ENCODE data around the gene PLK3. TPM values are rescaled to one million over a fixed set of nuclear protein-coding genes. Genes with fewer than 3 reads are reported as not detected.
A peak's percentile ranks its signal among the peaks of the same experiment; 100 is the strongest.

Gene PLK3
- total RNA-seq, 1 experiment from 2014 or later: 3.2 TPM

DNA sequence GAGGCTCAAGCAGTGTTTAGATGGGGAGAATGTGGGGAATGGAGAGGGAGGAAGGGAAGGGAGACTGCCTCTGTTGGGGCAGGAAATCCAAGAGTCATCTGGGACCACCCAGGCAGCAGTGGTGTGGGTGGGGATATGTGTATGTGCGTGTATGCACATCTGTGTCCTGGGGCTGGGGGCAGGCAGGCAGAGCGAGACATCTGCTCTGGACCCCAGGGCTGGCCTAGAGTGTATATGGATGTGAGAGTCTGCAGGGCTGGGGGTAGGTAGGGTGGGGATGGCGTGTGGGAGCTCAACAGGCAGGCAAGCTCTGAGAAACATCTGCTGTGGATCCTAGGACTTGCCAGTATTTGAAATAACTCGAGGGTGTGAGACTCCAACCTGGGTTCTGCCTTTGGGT is 39.4 kb downstream of the PLK3 start:
- no peaks in the 10 kb centered on the region for H3K4me1 ChIP-seq

DNA sequence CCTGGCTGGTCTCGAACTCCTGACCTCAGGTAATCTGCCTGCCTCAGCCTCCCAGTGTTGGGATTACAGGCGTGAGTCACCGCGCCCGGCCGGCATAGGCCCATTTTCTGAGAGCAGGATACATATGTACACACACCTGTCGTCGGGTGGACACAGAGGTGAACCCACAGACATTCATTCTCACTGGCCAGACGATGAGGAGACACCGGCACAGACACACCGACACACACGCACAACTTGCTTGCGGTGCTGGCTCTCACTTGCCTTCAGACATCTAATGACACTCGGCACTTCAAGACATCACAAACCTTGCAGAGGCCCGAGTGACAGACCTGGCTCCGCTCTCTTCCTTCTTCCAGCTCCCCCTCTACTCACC is 42.3 kb downstream of the PLK3 start:
- Mint-ChIP-seq H3K36me3 (ENCODE audit: insufficient read depth, unreplicated experiment) (peaks cover 5% of the 10 kb centered on the region), H3K4me1 (ENCODE audit: low read depth, unreplicated experiment) (no peaks in the 10 kb centered on the region), H3K27ac (ENCODE audit: unreplicated experiment) (no peak overlapping the region), H3K9me3 (ENCODE audit: unreplicated experiment) (no peaks in the 10 kb centered on the region), H3K4me3 (ENCODE audit: unreplicated experiment) (peak overlapping the region; percentile 71), H3K27me3 (ENCODE audit: insufficient read depth, unreplicated experiment) (no peaks in the 10 kb centered on the region)
- intact Hi-C loops (cut with micrococcal nuclease; ENCODE audit: unreplicated experiment): loop anchor here (2.0 kb wide), 1 partner anchor 168 kb away; the partner anchor contains the start of gene HECTD3
- ChIA-PET CTCF (interaction anchor here (1.4 kb wide), 1 partner anchor 169 kb away, joined by 7 read pairs; the partner anchor contains the start of genes HECTD3 and UROD), POLR2A (no interaction called here)
- DNase-seq: no peak
- H3K4me1 ChIP-seq: no peaks in the 10 kb centered on the region
- BruUV-seq (replicated peaks): no TSS peak
- no peaks in the 10 kb centered on the region for H3K27me3 ChIP-seq (replicated peaks; ENCODE audit: control insufficient read depth, insufficient read depth, low read length)
- H3K9me3 ChIP-seq: no peaks in the 10 kb centered on the region
- H3K36me3 ChIP-seq (ENCODE audit: control insufficient read depth, insufficient read depth, low read length): no peaks in the 10 kb centered on the region
- peak overlapping the region; percentile 48 for H3K4me3 ChIP-seq (ENCODE audit: low read depth, low read length)
- TF ChIP-seq, protein P1, sequence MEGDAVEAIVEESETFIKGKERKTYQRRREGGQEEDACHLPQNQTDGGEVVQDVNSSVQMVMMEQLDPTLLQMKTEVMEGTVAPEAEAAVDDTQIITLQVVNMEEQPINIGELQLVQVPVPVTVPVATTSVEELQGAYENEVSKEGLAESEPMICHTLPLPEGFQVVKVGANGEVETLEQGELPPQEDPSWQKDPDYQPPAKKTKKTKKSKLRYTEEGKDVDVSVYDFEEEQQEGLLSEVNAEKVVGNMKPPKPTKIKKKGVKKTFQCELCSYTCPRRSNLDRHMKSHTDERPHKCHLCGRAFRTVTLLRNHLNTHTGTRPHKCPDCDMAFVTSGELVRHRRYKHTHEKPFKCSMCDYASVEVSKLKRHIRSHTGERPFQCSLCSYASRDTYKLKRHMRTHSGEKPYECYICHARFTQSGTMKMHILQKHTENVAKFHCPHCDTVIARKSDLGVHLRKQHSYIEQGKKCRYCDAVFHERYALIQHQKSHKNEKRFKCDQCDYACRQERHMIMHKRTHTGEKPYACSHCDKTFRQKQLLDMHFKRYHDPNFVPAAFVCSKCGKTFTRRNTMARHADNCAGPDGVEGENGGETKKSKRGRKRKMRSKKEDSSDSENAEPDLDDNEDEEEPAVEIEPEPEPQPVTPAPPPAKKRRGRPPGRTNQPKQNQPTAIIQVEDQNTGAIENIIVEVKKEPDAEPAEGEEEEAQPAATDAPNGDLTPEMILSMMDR (IDR thresholded peaks at IDR 0.05; ENCODE audit: insufficient read depth in 1 of 2, low read depth in 1 of 2, low read length in 1 of 2, severe bottlenecking in 1 of 2, unreplicated experiment in 1 of 2): no peak

More for the DNA sequence above, 39.4 kb downstream of the PLK3 start:
- Histone ChIP-seq H3K4me3 (ENCODE audit: low read depth, low read length) (no peak overlapping the region), H3K36me3 (ENCODE audit: control insufficient read depth, insufficient read depth, low read length) (no peaks in the 10 kb centered on the region), H3K9me3 (no peaks in the 10 kb centered on the region), H3K27me3 (replicated peaks; ENCODE audit: control insufficient read depth, insufficient read depth, low read length) (no peaks in the 10 kb centered on the region)
- no peak for DNase-seq
- no peaks in the 10 kb centered on the region for H3K4me1 Mint-ChIP-seq (ENCODE audit: low read depth, unreplicated experiment)
- no peak overlapping the region for H3K27ac Mint-ChIP-seq (ENCODE audit: unreplicated experiment)
- TF ChIP-seq, protein P1 (IDR thresholded peaks at IDR 0.05; ENCODE audit: insufficient read depth in 1 of 2, low read depth in 1 of 2, low read length in 1 of 2, severe bottlenecking in 1 of 2, unreplicated experiment in 1 of 2): no peak
- BruUV-seq (replicated peaks): no TSS peak
- no peaks in the 10 kb centered on the region for H3K9me3 Mint-ChIP-seq (ENCODE audit: unreplicated experiment)
- POLR2A ChIA-PET: no interaction called here
- H3K36me3 Mint-ChIP-seq (ENCODE audit: insufficient read depth, unreplicated experiment): peaks cover 5% of the 10 kb centered on the region
- CTCF ChIA-PET: no interaction called here
- H3K4me3 Mint-ChIP-seq (ENCODE audit: unreplicated experiment): no peak overlapping the region
- intact Hi-C loops (cut with micrococcal nuclease; ENCODE audit: unreplicated experiment): loop anchor here (5.0 to 10.0 kb wide), 2 partner anchors 148 to 465 kb away; partner anchors contain the start of gene EIF2B3
- H3K27me3 Mint-ChIP-seq (ENCODE audit: insufficient read depth, unreplicated experiment): no peaks in the 10 kb centered on the region

DNA sequence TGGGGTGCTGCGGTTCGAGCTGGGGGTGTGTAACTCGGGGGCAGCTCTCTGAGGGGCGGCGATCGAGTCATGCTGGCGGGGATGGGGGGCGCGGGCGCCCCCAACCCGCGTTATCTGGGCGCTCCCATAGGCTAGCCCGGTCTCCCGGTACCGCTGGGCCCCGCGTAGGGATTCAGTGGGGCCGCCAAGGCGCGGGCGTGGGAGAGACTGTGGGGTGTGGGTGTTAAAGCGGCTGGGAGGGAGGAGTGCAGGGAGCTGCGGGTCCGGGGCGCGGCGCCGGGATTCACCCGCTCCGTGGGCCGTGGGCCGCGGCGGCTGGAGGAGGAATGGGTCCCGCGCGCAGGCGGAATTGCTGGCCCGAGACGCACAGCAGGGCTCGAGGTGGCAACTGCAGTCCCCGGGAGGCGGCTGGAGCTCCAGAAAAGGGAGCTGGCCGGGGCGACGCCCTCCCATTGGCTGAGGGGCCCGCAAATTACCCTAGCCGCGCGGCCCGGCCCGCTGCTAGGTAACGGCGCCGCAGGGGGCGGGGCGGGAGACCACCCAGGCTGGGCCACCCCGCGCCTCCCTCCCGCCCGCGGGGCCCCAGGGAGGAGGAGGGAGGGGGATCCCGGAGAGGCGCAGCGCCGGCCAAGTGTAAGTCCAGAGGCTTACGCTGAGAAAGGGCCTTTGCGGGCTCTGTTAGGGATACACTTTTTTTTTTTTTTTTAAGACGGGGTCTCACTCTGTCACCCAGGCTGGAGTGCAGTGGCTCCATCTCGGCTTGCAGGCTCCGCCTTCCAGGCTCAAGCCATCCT is 42.9 kb downstream of the PLK3 start, which contains the start of gene PTCH2:
Gene PTCH2 (minus strand): TSS at position 392 of the 794 bp plus-strand sequence. CDS start 321 bp downstream, at position 71.
- no peak within 1 kb of the TSS for H3K27ac Mint-ChIP-seq (ENCODE audit: unreplicated experiment)
- Histone ChIP-seq H3K27me3 (replicated peaks; ENCODE audit: control insufficient read depth, insufficient read depth, low read length) (no peaks in the 10 kb centered on the region), H3K4me1 (no peaks in the 10 kb centered on the region), H3K4me3 (ENCODE audit: low read depth, low read length) (peak within 1 kb of the TSS; percentile 48), H3K9me3 (no peaks in the 10 kb centered on the region), H3K36me3 (ENCODE audit: control insufficient read depth, insufficient read depth, low read length) (no peaks in the 10 kb centered on the region)
- intact Hi-C loops (cut with micrococcal nuclease; ENCODE audit: unreplicated experiment): loop anchor here (2.0 kb wide), 1 partner anchor 168 kb away; the partner anchor contains the start of gene HECTD3
- H3K36me3 Mint-ChIP-seq (ENCODE audit: insufficient read depth, unreplicated experiment): peaks cover 5% of the 10 kb centered on the region
- H3K9me3 Mint-ChIP-seq (ENCODE audit: unreplicated experiment): no peaks in the 10 kb centered on the region
- TF ChIP-seq, protein P1 (IDR thresholded peaks at IDR 0.05; ENCODE audit: insufficient read depth in 1 of 2, low read depth in 1 of 2, low read length in 1 of 2, severe bottlenecking in 1 of 2, unreplicated experiment in 1 of 2): no peak
- ChIA-PET CTCF (interaction anchor here (1.4 kb wide), 1 partner anchor 169 kb away, joined by 7 read pairs; the partner anchor contains the start of genes HECTD3 and UROD), POLR2A (interaction anchor here (0.5 to 0.7 kb wide), 4 partner anchors 68 to 718 kb away, joined by 3 read pairs; partner anchors contain the start of gene RPS8)
- peak; percentile 62 to 66 for DNase-seq
- H3K27me3 Mint-ChIP-seq (ENCODE audit: insufficient read depth, unreplicated experiment): no peaks in the 10 kb centered on the region
- no TSS peak for BruUV-seq (replicated peaks)
- no peaks in the 10 kb centered on the region for H3K4me1 Mint-ChIP-seq (ENCODE audit: low read depth, unreplicated experiment)
- H3K4me3 Mint-ChIP-seq (ENCODE audit: unreplicated experiment): peak within 1 kb of the TSS; percentile 71

Data from Caco-2 (cell line).